GF-D8 (cell line): ENCODE measurements around the gene NAT8L.

ENCODE experiments used
- DNase-seq: peaks from one replicate; lab custom pipeline; 2025; lab: John Stamatoyannopoulos, UW

Gene NAT8L

DNA sequence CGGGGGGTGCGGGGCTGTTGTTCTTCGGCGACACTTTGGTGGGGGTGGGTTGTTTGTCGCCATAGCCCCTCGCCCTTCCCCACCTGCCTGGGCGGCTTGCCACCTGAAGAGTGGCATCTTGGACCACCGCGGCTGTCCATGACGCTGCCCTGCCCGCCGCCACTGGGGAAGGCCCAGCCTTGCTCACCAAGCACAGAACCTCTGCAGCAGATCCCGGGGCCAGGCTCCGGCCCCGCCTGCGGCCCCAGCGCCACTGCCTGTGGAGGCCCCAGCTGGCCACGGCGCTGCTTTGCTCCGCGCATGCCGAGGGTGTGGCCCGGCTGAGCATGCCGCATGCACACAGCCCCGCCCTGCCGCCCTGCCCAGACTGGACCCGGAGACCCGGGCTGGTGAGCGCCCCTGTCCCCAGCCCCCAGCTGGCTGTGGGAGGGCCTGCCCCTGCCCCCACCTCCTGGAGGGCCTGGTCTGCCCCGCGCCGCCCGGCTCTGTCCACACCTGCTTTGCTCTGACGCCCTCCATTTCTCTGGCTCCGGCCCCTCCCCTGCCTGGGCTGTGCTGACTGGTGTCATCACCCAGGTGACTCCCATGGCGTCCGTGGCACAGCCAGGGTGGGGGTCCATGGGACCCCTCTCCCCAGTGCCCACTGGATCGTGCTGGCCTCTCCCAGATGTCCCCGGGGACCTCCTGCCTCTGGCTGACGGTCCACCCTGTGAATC, 5.3 kb downstream of the NAT8L start:
- no peak for DNase-seq

DNA sequence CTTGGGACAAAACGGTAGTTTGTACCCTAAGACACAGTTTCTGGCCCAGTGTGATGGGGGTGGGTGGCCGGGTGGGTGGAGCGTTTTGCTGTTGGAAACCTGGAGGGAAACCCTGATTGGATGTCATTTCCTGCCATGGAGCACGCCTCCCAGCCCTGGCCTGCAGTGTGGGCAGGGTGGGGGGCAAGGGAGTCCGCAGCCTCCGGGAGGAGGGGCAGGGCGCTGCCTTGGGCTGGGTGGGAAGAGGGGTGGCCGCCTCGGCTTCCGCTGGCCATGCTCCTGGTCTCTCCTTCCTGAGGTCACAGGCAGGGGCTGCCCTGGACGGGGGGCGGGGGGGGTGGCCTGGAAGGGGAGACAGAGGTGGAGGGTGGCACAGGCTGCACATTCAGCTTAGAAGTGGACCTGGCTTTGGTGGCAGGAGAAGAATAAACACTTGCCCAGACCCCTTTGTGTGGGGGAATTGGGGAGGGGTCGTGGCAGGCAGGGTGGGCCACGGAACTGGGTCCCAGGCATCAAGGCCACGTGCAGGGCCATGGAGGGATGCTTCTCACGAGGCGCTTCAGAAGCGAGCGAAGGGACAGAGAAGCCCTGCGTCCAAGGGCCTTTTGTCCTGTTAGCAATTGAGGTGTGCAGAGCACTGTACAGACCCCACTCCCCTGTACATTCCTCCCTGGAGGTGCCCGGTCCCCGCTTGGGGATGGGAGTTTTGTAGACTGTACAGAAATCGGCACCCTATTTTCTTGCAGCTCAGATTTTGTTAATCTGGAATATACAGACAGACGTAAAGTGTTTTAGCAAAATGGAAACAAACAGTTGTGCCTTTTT, 6.2 kb downstream of the NAT8L start:
- DNase-seq, result no peak

DNA sequence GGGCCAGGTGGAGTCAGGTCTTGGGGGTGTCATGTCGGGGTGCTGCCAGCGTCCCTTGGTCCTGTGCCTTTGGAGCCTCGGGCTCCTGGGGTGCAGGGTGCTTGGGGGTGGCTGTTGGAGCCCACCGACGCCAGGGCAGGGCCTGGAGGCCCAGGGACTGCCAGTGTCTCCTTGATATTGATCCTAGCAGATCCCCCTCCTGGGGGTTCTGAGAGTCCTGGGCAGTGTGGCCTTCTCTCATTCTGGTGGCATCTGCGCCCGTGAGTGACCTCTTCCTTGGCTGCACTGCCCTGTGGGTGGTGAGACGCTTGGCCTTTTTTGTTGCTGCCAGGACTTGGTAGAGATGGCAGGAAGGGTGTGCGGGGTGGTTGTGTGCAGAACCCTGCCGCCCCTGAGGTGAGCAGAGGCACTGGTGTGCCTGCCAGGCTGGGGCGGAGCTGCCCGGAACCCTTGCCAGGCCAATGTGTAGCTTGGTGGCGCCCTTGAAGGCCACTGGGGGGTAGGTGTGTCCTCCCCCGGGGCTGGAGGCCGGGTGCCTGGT, 7.0 kb downstream of the NAT8L start:
- DNase-seq, result no peak

DNA sequence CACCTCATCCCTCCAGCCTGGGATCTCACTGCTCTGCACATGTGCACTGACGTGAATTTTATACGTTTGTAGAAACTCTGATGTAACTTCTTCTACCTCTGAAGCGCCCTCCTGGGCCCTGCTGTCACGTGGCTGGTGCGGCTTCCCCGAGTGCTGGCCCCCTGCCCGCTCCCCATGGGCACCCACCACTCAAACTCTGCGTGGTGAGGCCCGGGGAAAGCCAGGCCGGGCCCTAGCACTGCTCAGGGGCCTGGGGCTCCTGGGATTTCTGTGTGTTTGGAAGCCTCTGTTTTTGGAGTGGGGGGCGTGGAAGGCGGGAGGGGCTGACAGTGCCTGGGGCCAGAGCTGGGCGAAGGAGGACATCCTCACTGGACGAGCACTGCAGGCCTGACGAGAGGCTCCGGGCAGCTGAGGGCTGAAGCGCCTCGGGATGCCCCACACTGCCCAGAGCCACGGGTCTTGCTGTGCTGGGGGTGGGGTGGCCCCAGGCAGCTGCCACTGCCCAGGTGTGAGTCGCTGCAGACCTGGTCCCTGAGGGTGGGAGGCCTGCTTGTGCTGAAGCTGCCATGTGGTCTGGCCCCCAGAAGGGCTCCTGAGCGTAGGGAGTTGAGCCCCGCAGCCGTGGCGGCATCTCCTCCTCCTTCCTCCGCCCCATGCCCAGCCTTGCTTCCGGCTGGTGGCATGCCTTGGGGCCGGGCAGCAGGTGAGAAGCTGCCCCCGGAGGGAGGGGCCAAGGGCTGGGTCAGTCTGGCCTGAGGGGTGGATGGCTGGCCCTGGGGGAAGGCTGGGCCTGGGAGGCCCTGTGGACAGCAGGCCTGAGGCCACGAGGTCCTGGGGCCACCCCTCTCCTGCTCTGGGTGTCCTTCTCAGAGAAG, 7.7 kb downstream of the NAT8L start:
- no peak for DNase-seq

DNA sequence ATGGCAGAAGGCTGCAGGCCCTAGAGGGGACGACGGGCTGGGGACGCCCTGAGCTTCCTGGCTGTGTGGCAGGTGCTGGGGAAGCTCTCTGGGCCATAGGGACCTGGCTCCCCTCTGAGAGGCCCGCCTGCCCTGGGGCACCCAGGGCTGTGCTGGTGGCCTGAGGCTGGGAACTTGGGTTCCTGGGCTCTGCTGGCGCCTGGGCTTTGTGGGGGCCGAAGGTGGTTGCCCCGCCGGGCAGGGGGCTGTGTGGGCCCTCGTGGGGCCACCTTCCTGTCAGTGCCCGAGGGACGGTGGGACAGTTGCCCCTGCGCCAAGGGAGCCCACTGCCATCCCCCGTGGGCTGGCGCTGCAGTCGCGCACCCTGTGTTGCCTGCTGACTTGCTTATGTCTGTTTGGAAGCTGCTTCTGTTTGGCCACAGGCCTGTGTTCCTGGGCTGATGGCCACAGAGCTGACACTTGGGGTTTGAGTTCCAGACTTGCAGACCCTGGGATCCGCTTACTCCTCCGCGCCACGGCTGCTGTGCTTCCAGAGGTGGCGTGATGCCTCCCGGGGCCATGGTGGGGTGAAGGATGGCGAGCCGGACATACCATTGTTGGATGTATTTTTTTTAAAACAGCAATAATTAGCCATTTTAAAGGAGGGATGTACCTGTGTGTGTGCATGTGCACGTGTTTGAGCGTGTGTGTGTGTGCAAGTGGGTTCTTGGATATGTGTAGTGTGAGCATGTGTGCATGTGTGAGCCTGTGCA, 8.5 kb downstream of the NAT8L start:
- DNase-seq, result no peak

DNA sequence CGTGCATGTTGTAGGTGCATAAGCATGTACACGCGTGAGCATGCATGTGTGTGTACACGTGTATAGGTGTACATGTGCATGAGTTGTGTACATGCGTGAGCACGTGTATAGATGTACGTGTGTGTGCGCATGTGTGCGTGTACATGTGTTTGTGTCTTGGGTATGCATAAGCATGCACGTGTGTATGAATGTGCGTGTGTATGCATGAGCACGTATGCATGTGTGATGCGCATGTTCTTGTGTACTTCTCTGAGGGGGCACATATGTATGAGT, 9.0 kb downstream of the NAT8L start:
- no peak for DNase-seq

DNA sequence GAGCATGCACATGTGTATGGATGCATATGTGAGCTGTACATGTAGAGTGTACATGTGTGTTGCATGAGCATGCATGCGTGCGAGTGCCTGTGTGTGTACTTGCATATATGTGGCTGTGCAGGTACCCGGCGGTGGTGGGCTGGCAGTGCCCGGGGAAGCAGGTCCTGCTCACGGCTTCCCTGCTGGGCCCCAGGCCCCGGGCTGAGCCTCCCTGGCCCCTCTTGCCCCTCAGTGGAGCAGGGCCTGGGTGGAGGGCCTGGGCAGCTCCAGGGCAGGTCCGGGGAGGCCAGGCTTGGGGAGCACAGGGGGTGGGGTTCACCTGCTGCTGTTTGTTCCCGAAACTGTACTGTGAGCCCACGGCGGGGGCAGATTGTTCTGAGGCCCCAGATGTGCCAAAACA, 9.4 kb downstream of the NAT8L start:
- no peak for DNase-seq

DNA sequence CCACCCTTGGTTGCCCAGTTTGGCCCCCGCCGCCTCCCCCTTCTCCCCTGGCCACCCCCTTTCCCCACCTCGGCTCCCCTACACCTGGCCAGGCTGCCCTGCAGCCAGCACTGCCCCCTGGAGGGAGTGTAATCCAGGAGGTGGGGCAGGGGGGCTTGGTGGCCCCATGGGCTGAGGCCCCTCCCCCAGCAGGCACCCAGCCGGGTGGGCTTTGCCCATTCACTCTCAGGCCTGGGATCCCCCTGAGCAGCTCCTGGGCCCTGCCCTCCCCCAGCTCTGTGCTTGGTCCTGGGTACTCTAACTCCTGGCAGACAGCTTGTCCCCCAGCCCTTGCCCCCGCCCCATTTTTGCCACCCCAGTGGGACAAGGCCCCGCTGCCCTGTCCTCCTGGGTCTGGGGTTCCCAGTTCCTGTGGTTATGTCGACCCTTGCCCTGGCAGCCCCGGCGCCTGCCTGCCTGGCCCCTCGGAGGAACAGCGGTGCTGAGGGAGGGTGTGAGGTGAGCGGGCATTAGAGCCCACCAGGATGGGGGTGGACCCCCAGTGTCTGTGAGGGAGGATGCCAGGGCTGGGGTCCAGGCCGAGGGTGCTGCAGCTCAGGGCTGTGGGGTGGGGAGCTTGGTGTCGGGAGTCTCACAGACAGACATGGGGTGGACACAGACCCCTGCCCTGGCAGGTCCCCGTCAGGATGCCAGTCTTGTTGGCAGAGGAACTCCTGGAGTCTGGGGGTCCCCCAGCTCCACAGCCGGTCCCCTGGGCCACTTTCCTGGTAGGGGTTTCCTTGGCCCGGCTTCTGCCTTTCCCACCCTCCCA, 10.2 kb downstream of the NAT8L start:
- DNase-seq, result no peak

DNA sequence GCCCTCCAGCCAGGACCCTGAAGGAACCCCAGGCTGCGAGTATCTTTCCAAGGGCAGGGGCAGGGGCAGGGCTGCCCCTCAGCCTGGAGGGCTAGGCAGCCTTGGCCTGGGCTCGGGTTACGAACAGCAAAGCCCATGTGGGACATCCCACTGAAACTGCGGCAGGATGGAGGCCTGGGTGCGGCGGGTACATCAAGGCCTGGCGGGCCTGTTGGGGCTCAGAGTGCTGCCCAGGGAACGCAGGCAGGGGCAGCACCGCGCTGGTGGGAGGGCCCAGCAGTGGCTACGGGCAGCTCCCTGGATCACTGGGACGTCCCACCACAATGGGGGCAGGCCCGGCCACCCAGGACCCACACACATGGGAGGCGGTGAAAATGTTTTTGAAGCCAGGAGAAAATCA, 10.9 kb downstream of the NAT8L start:
- DNase-seq, result no peak

DNA sequence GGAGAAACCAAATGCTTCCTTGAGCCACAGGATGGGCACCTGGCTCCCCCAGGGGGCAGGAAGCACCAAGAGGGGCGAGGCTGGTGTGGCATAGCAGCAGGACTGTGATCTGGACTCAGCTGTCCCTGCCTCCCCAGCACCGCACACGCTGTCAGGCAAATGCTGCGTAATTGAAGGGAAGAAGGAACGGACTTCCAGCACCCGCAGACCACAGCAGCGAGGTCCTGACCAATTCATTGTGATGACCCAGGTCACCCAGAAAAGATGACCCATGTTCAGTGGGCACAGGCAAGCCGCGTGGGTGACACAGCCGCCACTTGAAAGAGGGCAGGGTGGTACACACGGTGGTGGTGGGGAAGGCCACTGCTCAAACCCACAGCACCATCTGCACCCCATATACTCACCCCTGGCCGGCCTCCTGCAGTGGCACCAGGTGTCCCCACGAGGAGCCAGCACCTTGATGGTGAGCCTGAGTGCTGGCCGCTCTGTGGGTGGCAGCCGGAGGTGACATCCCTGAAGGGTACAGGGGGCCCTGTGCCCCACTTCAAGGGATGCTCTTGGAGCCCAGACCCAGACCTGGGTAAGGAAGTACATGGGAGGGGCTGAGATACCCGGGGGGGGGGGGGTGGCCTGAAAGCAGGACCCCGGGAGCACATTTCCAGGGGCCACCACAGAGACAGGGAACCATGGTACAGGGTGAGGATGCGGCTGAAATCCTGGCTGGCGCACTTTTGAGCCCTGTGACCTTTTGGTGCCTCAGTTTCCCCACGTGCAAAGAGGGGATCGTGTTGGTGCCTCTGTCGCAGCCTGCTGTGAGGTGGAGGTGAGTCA, 11.5 kb downstream of the NAT8L start:
- no peak for DNase-seq

DNA sequence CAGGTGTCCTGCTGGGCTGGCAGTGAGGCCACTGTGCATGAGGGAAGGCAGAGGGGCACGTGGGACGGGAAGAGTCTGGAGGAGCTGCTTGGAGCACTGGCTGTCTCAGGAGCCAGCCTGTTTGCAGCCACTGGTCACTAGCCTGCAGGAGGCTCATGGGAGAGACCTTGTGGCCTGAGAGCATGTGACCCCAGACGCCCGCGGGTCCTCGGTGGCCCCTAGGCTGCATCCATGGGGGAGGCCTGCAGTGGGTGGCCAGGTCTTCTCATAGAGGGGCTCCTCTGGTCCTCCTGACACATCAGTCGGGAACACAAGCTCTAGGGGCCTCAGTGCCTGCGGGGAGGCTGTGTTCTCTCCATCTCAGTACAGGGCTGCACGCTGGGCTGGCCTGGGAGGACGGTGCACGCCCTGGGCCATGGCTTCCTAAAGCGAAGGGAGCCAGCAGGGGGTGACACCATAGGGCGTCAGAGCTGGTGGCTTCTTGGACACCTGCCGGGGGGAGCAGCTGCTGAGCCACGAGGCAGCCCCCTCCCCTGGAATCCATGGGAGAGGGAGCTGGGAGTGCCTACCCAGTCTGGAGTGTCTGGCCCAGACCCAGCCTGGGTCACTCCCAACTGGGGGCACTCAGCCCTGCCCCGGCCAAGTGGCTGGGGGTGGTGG, 12.3 kb downstream of the NAT8L start:
- DNase-seq, result no peak

DNA sequence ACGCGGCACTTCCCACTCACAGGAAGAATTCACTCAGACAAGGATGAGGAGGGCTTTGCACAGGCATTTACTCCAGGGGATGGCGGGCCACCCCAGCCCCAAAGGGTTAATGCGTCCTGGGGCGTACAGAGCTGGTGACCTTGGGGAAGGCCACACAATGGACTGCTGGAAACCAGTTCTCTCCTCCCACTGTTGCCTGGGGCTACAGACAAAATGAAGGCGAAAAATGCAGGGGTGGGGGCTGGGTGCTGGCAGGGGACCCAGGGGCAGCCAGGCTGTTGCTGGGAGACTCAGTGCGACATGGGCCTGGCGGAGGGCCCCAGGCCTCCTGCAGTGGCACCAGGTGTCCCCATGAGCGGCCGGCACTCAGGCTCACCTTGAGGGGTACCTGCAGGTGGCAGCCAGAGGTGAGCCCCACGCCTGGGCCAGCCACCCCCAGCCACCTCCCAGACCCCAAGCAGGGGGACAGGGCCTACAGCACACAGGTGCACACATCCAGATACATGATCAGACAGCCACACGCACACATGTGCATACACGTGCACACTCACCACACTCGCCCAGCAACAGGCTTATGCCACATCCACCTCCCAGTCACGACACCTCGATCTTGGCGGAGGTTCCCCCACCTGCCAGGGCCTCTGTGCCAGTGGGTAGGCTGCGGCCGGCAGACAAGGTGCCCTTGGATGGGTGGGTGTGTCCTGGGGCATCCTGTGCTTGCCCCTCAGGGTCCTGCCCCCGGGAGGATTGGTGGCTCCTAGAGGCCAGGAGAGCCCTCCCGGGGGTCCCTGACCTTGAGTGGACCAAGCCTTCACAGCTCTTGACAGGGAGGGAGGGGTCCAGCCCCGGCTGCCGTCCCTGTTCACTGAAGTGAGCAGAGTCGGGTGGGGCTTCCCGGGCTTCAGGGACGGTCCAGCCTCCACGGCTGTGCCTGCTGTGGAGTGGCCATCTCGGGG, 13.1 kb downstream of the NAT8L start:
- DNase-seq, result no peak

DNA sequence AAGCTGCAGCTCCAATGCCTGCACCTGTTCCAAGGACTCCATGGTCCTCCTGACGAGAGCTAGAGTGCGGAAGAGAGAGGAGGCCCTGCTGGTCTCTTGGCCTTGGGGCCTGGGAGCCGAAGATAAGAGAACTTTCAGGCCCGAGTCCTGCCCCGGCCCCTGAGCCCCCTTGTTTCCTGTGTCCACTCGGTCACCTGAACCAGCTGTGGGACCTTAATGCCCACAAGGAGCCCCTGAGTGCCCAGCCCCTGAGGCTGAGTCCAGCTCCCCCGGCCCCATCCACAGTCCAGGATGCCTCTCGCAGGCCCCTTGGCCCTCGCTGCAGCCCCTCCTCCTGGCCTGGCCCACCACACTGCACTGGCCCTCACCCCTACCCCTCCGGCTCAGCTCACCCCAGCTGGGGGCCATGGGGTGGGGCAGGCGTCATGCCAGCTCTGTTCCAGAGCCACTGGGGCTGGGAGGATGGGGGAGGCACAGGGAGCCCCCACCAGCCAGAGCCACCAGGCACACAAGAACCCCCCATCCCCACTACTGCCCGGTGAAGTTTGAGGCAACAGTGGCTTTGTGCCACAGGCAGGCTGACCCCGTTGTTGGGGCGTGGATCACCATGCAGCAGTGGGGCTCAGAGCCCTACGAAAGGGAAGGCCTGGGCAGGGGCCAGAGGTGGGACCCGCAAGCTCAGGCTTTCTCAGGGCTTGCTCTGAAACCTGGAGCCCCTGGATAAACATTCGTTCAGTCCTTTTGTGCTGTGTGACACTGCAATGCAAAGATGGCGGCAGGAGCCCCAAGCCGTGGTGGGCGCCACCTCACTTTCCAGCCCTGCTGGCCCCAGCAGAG, 14.1 kb downstream of the NAT8L start:
- no peak for DNase-seq

DNA sequence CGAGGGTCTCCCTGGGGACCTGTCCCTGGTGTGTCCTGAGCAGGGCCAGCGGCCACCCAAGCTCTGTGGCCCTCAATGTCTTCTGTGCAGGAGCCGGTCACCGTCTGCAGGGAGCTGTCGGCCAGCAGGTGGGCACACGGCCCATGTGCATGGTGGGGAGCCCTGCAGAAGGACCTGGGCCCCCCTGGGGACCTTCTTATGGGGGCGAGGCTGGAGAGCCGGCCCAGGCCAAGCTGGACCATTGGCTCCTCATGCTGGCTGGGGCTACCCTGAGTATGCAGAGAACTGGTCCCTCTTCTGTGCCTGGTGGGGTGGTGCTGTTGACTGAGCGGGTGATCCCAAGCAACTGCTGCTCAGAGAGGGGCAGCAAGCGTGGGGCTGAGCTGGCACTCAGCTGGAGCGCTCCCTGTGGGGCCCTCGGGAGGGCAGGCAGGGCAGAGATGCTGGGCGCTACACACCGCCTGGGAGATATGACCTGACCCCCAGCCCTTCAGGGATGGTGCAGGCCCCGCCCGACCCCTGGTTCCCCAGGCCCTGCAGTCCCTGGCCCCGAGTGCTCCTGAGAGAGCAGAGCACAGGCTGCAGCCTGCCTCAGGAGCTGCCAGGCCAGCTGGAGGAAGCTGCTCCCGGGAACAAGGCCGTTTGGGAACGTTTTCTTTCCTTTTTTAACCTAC, 14.8 kb downstream of the NAT8L start:
- no peak for DNase-seq

DNA sequence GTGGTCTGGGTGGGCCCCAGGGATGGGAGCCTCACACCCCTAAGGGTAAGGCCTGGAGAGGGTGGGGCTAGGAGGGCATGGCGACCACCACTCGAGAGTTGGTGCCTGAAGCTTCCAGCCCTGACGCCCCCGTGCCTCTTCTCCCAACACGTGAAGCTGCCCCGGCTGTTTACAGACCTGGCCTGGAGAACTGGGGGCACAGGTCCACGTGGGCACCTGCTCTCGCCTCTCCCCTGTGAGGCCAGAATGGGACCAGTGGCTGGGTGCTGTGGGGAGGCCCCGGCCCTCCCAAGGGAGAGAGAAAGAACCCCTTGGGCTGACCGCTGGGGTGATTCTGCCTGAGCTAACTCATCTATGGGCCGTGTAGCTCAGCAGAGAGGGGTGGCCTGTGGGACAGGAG, 15.5 kb downstream of the NAT8L start:
- no peak for DNase-seq

DNA sequence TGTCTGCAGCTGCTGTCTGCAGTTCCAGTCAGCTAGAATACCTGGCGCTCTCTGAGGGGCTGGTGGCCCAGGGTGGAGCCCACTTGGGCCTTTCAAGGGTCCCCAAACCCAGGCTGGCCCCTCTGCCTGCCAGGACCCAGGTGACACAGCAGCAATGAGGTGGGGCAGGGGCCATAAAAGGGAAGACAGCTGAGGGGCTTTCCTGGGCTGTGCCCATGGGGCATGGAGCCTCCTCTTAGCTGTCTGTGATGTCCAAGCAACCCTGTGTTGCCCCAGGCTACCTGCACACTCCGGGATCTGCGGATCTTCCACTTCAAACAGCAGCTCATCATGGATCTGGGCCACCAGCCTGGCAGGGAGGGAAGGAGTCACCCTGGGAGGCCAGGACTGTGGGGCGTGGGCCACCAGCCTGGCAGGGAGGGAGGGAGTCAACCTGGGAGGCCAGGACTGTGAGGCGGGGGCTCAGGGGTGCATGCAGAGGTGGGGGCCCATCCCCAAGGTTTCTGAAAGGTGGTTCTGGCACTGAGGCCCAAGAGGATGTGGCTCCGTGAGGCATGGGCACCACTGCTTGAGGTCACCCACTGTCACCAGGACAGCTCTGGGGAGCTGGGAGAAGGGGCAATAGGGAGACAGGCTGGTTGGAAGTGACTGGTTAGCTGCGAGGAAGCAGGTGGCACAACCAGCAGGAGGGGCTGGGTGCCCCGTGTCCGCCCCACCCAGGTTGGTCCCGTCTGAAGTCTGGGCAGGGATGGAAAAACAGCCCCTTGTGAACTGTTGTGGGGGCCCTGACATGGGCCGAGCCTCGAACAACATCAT, 16.3 kb downstream of the NAT8L start:
- DNase-seq, result no peak
